GM12865 (cell line): ENCODE measurements around the gene NR6A1.

Experiments used
- DNase-seq: peaks from one replicate; pipeline ENCODE4 v3.0.0; 2010; ENCODE audit warnings: low read depth
- H3K4me3 ChIP-seq: 2 replicates; pipeline ENCODE4 v1.5.1; 2011; ENCODE audit warnings: mild to moderate bottlenecking, low read depth, low read length, control low read depth
- TF ChIP-seq, protein P1 (sequence below): IDR thresholded peaks from 2 replicates; pipeline ENCODE4 v1.5.1; 2011; ENCODE audit warnings: low read length, control low read depth, low read depth, inconsistent platforms; ENCODE audit not compliant: insufficient read depth; ENCODE audit errors: missing control alignments

Gene NR6A1

DNA sequence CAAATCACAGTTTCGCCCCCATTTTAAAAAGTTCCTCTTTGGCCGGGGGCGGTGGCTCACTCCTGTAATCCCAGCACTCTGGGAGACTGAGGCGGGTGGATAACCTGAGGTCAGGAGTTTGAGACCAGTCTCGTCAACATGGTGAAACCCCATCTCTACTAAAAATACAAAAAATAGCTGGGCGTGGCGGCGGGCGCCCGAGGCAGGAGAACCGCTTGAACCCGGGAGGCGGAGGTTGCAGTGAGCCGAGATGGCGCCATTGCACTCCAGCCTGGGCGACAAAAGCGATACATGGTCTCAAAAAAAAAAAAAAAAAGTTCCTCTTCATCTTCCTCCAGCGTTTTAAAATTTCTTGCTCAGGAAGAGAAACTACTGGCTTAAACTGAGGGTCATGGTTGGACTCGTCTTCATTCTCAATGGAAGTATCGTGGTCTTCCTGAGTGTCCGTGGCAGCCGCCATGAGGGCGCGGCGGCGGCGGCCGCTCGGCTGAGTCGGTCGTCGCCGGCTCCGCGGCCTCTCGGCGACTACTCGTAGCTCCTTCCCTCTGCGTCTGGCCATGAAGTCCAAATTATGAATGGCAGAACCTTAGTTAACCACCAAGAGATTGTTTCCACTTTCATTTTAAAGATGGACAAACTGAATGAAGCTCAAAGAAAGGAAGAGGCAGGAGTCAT is 171.9 kb downstream of the NR6A1 start:
- TF ChIP-seq, protein P1, sequence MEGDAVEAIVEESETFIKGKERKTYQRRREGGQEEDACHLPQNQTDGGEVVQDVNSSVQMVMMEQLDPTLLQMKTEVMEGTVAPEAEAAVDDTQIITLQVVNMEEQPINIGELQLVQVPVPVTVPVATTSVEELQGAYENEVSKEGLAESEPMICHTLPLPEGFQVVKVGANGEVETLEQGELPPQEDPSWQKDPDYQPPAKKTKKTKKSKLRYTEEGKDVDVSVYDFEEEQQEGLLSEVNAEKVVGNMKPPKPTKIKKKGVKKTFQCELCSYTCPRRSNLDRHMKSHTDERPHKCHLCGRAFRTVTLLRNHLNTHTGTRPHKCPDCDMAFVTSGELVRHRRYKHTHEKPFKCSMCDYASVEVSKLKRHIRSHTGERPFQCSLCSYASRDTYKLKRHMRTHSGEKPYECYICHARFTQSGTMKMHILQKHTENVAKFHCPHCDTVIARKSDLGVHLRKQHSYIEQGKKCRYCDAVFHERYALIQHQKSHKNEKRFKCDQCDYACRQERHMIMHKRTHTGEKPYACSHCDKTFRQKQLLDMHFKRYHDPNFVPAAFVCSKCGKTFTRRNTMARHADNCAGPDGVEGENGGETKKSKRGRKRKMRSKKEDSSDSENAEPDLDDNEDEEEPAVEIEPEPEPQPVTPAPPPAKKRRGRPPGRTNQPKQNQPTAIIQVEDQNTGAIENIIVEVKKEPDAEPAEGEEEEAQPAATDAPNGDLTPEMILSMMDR: no peak
- no peak for DNase-seq
- H3K4me3 ChIP-seq: no peak overlapping the region

DNA sequence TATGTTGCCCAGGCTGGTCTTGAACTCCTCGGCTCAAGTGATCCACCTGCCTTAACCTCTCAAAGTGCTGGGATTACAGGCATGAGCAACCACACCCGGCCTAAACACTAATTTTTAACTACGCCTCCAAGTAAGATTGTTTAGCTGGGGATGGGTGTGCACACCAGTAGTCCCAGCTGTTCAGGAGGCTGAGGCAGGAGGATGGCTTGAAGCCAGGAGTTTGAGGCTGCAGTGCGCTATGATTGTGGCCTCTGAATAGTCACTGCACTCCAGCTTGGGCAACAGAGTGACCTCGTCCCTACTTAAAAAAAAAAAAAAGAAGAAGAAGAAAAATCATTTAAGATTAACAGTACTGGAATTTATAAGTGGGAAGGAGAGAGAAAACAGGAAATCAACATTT is 173.1 kb downstream of the NR6A1 start:
- H3K4me3 ChIP-seq: no peak overlapping the region
- TF ChIP-seq, protein P1: no peak
- DNase-seq: no peak

DNA sequence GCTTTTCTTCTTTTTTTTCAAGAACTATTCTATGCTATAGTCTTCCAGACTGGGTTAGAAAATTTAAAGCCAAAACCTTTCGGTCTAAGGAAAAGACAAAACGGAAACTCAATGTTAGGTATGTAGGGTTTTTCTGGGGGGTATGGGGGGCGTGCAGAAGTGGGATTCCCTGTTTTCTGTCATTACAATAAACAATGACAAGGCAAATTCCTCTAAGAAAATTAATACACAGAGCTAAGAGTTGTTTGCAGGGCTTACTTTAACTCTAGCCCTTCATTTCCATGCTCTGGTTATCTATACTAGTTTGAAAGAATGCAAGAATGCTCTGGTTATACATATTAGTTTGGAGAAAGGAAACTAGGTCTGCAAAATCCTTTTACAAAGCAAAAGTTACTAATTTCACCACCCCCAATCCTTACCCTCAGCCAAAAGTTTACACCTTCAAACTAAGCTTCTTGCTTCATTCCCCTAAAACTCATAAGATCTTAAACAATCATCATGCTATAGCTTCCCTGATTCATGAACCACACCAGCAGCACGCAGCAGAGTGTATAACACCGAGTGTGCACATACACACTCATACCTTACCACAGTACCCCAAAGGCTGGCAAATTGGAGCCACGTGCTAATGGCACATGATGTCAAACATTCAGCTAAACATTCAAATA is 174.8 kb downstream of the NR6A1 start:
- TF ChIP-seq, protein P1: no peak
- DNase-seq: no peak
- no peak overlapping the region for H3K4me3 ChIP-seq

DNA sequence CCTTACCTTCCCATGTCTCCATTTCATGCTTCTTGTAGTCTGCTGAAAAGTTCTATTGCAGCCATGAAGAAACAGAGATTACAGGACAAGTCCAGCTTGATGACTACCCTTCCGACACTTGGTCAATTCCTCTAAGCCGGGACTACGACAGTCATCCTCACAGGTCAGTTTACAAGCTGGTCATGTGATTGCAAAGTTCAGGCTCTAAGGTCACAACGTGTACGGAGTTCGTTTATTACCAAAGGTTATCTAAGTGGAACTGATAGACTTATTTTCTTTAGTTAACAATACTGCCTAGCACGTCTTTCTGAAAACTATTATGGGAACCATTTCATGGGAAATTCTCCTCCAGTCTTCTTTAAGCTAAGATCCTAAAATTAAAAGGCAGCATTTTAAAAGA is 175.4 kb downstream of the NR6A1 start:
- DNase-seq: no peak
- TF ChIP-seq, protein P1: no peak

DNA sequence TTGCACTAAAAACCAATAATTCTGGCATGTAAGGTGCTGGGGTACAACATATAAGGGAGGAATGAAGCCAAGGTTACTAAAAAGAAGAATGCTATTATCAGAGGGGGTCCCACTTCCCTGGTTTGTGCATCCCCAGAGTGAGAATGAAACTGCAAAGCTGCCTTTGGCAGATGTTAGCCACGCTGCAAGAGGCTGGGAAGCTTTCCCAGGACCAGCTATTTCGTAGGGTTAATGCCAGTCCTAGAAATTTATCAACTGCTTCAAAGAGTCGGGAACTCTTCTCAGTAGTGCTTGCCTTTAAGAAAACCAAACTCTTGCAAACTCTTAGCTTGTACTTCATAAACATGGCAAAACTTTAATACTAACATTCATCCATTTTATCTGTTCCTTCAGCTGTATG is 176.4 kb downstream of the NR6A1 start:
- DNase-seq: no peak
- no peak overlapping the region for H3K4me3 ChIP-seq
- TF ChIP-seq, protein P1: no peak

More for the DNA sequence above, 175.4 kb downstream of the NR6A1 start:
- H3K4me3 ChIP-seq: no peak overlapping the region

DNA sequence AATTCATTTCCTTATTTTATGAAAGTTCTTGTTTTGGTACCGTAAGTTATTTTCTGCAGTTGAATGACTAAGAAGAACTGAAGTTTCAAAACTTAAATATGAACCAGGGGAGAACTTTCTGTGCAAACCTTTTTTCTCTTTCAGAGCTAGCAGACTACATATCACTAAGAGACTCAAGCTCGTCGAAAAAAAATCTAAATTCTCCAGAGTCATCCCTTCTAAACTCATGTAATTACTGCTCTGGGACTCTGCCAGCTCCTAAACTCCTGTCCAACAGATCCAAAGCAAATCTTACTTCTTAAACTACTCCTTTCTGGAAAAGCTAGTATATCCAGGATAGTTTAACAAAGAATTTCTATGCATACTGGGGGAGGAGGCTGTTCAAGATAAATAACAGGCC is 176.9 kb downstream of the NR6A1 start:
- TF ChIP-seq, protein P1: no peak
- no peak overlapping the region for H3K4me3 ChIP-seq
- no peak for DNase-seq

DNA sequence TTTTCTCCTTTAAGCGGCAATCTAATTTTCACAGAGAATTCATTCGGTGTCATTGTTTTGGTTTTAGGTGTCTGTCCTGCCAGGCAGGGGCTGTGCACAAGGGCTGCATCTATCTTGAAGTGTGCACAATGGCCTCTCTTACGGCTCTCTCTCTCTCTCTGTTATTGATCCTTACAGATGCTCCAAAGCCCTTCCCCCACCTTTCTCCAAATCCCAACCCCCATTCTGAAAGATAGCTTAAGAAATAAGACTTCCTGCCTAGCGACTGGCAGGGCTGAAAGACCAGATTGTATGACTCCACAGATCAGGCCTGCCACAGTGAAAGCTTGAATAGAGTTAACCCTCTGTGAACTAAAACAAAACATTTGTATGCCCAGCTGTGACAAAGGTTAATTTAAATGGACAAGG is 177.5 kb downstream of the NR6A1 start:
- peak; percentile 51 for DNase-seq
- no peak overlapping the region for H3K4me3 ChIP-seq

More for the DNA sequence above, 177.5 kb downstream of the NR6A1 start:
- TF ChIP-seq, protein P1: no peak
